Epithelial cell of esophagus (primary cell): ENCODE data around the gene USP34.

Experiments used
- DNase-seq: peaks from one replicate; pipeline ENCODE4 v3.0.0; 2010; ENCODE audit warnings: low read depth
- H3K4me3 ChIP-seq: 2 replicates; pipeline ENCODE4 v1.5.1; 2011; ENCODE audit warnings: mild to moderate bottlenecking, low read length, control low read depth
- TF ChIP-seq, protein P1 (sequence below): IDR thresholded peaks from 2 replicates; pipeline ENCODE4 v1.5.1; 2011; ENCODE audit warnings: low read depth, mild to moderate bottlenecking, low read length, control low read depth, inconsistent platforms; ENCODE audit not compliant: insufficient read depth; ENCODE audit errors: missing control alignments

USP34 gene

DNA sequence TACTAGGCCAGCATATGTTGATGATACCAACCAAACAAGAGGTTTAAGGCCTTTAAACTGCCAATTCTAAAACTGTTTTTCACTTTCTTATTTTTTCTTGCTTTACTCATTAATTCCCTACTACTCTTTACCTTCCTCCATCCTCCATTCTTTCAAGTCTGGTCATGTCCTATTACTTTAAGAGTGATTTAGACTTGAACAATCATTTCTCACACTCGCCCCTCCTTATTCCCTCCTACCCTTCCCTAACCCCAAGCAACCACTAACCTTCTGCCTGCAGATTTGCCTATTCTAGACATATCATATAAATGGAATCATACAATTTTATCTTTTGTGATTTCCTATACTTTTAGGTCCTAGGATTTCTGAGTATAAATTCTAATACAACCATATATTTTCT, 127.7 kb downstream of the USP34 start:
- H3K4me3 ChIP-seq: no peak overlapping the region
- TF ChIP-seq, protein P1, sequence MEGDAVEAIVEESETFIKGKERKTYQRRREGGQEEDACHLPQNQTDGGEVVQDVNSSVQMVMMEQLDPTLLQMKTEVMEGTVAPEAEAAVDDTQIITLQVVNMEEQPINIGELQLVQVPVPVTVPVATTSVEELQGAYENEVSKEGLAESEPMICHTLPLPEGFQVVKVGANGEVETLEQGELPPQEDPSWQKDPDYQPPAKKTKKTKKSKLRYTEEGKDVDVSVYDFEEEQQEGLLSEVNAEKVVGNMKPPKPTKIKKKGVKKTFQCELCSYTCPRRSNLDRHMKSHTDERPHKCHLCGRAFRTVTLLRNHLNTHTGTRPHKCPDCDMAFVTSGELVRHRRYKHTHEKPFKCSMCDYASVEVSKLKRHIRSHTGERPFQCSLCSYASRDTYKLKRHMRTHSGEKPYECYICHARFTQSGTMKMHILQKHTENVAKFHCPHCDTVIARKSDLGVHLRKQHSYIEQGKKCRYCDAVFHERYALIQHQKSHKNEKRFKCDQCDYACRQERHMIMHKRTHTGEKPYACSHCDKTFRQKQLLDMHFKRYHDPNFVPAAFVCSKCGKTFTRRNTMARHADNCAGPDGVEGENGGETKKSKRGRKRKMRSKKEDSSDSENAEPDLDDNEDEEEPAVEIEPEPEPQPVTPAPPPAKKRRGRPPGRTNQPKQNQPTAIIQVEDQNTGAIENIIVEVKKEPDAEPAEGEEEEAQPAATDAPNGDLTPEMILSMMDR: no peak
- peak; percentile 55 for DNase-seq

DNA sequence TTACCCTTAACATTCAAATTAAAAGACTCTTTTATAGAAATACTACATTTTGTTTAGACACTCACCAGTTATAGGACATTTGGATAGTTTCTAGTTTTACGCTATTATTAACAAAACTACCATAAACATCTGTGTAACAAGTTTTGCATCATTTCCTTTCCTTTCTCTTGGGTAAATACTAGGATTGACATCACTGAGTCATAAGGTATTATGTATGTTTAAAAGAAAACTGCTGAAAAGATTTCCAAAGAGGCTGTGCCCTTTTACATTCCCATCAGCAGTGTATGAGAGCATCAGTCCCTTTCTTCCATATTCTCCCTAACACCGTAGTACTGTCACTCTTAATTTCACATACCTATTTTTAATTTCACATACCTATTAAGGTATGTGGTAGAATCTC, 130.6 kb downstream of the USP34 start:
- H3K4me3 ChIP-seq: no peak overlapping the region
- DNase-seq: peak; percentile 74
- TF ChIP-seq, protein P1: no peak

DNA sequence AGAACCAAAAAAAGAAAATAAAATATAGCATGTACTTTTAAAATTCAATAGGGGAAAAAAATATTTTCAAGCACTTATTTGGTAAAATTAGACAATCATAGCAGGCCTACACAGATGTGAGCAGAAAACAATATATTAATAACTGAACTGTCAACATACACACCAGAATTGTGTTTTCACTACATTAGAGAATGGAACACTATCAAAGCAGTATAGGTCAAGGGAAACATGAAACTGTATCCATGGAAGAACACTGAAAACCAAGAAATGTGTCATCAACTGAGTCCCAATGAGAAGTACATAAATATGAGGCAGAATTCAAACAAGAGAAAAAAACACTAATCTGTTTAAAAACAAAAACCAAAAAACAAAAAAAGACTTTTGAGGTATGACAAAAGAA, 132.4 kb downstream of the USP34 start:
- TF ChIP-seq, protein P1: no peak
- DNase-seq: no peak
- H3K4me3 ChIP-seq: no peak overlapping the region

- TF ChIP-seq, protein P1: no peak
- DNase-seq: no peak
These were observed 135.7 kb downstream of the USP34 start for GRCh38 chr2:61335187-61335586.

DNA sequence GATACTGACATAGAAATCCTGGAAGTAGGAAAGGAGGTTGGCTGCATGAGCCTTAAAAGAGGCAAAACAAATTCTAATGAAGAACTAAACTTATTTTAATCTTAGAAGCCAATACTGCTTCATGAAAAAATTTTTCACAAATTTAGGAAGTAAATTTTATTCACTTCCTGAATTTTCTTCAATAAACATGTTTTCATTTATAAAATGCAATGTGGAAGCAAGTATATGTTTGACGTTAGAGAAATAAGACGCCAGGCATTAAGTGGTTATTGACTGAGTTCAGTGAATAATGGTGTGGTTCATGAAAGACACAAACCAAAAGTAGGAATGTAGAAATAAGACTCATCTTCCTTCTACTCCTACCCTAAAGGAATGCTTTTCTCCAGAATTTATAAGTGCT, 136.4 kb downstream of the USP34 start:
- DNase-seq: no peak
- TF ChIP-seq, protein P1: no peak
- H3K4me3 ChIP-seq: no peak overlapping the region

More at GRCh38 chr2:61335187-61335586, 135.7 kb downstream of the USP34 start:
- H3K4me3 ChIP-seq: no peak overlapping the region

DNA sequence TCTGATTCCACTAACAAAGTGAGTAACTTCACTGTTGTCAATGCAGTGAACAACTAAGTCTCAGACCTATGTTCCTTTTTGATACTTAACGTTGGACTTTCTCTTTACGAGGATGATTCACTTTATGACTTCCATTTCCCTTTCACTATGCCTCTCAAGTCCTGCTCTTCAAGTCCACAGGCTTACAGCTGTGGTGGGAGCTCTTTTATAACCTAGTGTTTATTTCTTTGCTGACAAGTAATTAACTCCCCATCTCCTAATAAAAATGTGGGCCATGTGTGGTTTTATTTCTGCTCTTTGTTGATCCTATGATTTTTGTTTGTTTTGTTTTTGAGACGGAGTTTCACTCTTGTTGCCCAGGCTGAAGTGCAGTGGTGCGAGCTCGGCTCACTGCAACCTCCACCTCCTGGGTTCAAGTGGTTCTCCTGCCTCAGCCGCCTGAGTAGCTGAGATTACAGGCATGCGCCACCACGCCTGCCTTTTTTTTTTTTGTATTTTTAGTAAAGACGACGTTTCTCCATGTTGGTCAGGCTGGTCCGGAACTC, 142.1 kb downstream of the USP34 start:
- DNase-seq: peak; percentile 20
- TF ChIP-seq, protein P1: no peak
- no peak overlapping the region for H3K4me3 ChIP-seq

GRCh38 chr2:61327173-61327572, 143.7 kb downstream of the USP34 start:
- DNase-seq: no peak
- TF ChIP-seq, protein P1: no peak
- no peak overlapping the region for H3K4me3 ChIP-seq
